CD4-positive, alpha-beta T cell treated with Interleukin-10 for 1 hour (primary cell): Measurements from ENCODE around the gene CCDC149.

ENCODE experiments used
- DNase-seq: peaks from one replicate; pipeline ENCODE4 v3.0.0-alpha.2; 2020

Gene CCDC149

GRCh38 chr4:24912252-24913118 is at the start of gene CCDC149:
TSS of gene CCDC149 (minus strand) at chr4:24913042. CDS start at chr4:24912864, 178 bp downstream.
- no peak for DNase-seq

DNA sequence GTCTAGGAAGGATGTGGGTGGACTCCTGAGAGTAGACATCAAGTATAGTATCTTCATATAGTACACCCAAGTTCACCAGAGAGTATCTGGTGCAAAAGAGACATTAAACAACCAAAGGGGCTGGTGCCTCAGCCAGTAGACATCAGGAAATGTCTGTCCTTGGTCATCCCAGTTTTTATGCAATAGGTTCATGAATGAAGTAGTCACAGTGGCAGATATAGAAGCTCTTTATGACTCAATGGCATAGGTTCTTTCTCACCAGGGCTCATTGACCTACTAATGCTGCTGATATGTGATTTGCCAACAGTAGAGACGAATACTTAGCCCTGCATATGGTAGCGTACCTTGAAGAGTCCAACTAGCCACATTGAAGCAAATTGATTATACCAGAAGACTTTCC is 45.0 kb upstream of the CCDC149 start:
- no peak for DNase-seq

- DNase-seq, result no peak
These were observed 43.9 kb upstream of the CCDC149 start for GRCh38 chr4:24956763-24957162.

DNA sequence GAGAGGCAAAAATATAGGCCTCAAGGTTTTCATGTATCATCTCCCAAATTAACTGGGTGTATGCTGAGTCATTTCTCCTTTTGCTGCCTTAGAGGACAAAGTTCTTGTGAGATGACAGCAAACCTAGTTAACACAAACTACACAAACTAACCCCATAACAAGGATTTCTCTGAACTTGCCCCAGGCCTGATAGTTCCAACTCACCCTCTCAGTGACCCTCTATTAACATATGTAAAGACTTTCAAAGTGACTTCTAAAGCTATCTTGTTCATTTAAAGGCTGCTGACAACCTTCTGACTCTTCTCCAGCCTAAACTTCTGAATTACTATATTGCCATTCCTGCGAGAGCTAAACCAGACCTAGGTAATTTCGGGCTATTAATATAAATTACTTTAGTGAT is 43.2 kb upstream of the CCDC149 start:
- DNase-seq, result no peak

GRCh38 chr4:24952667-24953066 is 39.8 kb upstream of the CCDC149 start:
- no peak for DNase-seq

DNA sequence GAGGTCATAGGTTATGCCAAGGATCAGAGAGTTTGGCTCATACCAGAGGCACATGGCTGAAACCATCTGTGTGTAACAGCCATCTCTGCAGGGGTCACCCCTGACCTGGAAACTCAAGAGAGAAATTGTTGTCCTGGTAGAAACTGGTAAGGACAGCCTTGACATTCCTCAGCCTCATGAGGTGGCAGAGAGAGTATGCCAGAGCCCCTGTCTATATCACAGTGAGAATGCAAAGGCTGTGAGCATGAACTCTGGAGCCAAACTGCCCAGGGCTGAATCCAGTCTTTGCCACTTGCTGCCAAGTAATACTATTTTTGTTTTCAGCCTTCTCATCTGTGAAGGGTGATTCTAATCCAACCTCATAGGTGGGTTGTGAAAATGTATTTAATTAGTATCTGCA is 37.1 kb upstream of the CCDC149 start:
- no peak for DNase-seq

GRCh38 chr4:24937917-24938281 is 25.1 kb upstream of the CCDC149 start:
- no peak for DNase-seq

GRCh38 chr4:24937176-24937916 is 24.5 kb upstream of the CCDC149 start:
- no peak for DNase-seq

GRCh38 chr4:24935856-24936255 is 23.0 kb upstream of the CCDC149 start:
- DNase-seq, result no peak

GRCh38 chr4:24934311-24934710 is 21.5 kb upstream of the CCDC149 start:
- DNase-seq, result no peak

DNA sequence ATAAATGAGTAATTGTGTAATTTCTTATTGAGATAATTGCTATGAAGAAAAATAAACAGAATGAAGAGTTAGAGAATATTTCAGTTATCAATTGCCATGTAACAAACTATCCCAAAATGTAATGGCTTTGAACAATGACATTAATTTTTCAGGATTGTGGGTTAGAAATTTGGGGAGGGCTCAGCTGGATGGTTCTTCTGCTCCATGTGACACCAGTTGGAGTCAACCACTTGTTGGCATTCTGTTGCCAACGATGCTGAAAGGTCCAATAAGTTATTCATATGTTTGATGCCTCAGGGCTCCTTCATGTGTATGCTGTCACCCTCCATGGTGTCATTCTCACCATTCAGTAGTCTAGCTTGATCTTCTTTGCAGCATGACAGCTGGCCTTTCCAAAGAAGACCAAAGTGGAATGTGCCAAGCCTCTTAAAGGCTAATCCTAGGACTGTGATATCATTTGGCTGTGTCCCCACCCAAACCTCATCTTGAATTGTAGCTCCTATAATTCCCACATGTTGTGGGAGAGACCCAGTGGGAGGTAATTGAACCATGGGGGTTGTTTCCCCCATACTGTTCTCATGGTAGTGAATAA is 20.9 kb upstream of the CCDC149 start:
- no peak for DNase-seq

GRCh38 chr4:24932515-24933225 is 19.8 kb upstream of the CCDC149 start:
- DNase-seq, result no peak

DNA sequence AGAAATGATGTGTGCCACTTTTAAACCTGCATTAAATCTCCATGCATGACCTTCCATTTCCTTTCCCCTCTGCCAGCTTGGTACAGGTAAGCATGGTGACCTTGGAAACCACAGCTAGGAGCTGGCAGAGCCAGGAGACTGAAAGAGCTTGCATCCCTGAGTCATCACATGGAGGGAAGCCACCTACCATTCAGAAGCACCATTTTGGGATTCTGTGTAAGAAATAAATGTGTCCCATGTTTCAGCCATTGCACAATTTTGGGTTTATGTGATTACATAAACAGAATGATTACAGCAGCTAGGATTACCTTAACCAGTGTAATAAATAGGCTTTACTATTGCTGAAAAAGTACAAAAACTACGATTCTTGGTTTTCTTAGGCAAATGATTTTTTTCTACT is 17.3 kb upstream of the CCDC149 start:
- no peak for DNase-seq

DNA sequence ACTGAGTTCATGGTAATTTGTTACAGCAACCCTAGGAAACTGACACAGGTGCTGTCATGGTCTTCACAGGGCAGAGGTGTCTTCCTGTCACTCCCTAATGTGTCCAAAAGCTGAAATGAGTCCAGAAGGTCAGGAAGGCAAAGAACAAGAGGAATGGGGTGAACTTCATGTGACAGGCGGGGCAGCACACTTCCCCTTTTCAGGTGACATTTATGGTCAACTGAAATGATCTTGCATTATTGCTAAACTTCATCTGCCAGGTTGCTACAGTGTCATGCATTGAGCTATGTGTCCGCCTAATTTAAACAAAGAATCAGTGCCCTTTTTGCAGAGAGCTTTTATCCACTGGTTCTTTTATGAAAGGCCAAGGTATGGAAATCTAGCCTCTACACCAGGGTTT is 15.9 kb upstream of the CCDC149 start:
- no peak for DNase-seq

- DNase-seq, result no peak
These were observed 14.2 kb upstream of the CCDC149 start for GRCh38 chr4:24927049-24927448.

DNA sequence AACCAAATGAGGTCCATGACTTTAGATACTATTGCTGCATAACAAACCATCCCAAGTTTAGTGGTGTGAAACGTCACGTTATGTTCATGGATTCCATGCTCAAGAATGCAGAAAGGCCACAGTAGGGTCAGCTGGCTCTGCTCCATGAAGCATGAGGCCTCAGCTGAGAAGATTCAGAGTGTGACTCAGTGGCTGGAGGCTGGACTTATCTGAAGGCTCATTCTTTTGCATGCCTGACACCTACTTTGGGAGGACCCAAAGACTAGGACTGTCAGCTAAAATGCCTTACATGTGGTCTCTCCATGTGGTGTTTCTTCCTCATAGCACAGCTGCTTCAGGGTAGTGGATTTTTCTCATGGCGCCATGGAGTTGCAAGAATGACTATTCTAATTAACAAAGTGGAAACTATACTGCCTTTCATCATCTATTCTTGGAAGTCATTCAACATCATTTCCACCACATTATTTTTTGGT is 11.5 kb upstream of the CCDC149 start:
- DNase-seq, result no peak

- DNase-seq, result no peak
These were observed 10.7 kb upstream of the CCDC149 start for GRCh38 chr4:24923550-24923949.

DNA sequence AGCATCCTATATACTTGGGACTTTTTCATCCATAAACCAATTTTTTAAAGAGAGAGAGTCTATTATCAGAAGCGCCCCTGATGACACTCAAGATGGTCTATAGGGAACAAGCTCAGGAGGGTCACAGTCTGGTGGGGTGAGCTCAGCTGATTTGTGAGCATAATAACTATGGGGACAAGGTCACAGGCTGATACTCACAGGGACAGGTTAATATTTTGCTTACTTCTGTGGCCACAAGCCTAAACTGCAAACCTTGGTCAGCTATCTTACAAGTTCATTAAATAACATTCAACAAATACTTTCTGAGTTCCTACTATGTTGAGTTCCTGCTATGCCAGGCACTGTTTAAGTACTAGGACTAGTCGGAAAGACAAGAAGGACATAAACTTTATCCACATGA is 10.2 kb upstream of the CCDC149 start:
- no peak for DNase-seq

DNA sequence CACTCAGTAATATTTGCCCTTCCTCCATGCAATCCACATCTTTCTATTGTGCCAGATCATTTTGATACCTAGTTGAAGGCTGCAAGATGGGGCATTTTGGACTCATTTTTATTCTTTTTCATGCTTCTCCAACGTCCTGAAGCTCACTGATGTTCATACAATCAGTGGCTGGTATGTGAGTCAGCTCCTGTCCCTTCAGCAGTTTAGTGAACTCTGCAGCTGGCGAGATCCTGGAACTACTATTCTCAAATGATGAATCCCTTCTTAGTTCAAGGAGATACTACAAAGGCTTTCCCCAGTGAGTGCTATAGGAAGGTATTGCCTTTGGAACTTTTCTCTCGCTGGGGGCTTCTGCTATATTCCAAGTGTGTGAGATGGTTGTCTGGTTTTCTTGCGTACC is 9.6 kb upstream of the CCDC149 start:
- no peak for DNase-seq

- DNase-seq, result no peak
These were observed 8.6 kb upstream of the CCDC149 start for GRCh38 chr4:24921491-24921890.

DNA sequence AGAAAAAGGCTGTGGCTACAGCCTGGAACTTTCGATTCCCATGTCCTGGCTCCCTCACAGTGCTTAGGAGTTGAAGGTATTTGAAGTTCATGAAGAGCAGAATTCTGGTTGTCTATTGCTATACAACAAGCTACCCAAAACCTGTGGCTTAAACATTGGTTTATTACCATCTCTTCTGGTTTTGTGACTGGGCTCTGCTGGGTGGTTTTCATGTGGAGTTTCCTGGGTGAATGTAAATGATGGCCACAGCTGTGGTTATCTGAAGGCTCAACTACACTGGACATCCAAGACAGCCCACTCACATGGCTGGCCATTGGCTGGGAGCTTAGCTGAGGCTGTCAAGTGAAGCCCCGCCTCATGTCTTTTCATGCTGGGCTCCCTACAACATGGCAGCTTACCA is 7.2 kb upstream of the CCDC149 start:
- DNase-seq, result no peak

DNA sequence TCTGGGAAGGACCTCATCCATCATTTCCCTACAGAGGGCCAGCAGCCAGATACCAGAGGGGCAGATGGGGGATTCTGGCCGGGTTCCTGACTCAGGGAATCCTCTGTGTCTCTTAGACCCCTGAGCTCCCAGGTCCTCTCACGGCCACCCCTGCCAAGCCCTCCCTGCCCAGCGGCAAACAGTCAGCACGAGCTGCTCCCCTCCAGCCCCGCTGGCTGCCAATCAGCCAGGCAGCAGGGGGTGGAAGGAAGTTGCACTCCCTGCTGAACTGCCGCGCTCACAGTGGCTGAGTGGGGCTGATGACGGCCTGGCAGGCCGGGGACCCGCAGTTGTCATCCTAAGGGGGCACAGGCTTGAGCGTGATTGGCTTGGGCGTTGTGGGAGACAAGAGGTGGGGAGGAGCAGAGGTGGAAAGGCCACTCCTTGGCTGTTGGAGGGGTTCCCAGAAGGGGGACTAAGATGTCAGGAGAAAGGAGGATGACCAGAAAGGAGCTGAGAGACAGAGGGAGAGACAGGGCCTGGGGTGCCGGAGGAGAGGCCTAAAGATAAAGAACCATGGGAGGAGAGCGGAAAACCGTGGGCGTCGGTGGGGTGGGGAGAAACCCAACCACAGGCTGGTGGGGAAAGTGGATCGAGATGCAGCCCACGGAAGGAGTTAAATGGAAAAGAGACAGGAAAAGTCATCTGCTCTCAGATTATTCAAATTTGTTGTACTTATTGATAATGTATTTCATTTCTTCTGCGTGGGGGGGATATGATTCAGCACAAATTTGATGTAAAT is 4.4 kb upstream of the CCDC149 start:
- no peak for DNase-seq
